Prostate gland (tissue), 2 donors: ENCODE data around the gene PKP4. TPM values are rescaled to one million over a fixed set of nuclear protein-coding genes. Genes with fewer than 3 reads are reported as not detected.
A peak's percentile ranks its signal among the peaks of the same experiment; 100 is the strongest.

ENCODE experiments used
- DNase-seq: peaks from one replicate; pipeline ENCODE4 v3.0.0-alpha.2; 2019; ENCODE audit warnings: low spot score
- H3K27ac ChIP-seq, 2 donors: fragments of 200-600 bp; sonication (generic); 2 replicates each; pipeline ENCODE4 v1.5.1; 2017 to 2019
- H3K27me3 ChIP-seq: fragments of 200-600 bp; sonication (generic); replicated peaks from 2 replicates; pipeline ENCODE4 v1.5.1; 2019; ENCODE audit not compliant: insufficient read depth
- H3K36me3 ChIP-seq, 2 donors: fragments of 200-600 bp; sonication (generic); 1 replicate in 1 of 2; 2 replicates in 1 of 2; pipeline versions ENCODE4 v1.5.1 to v1.8.1; 2017 to 2019
- H3K4me1 ChIP-seq: fragments of 200-600 bp; sonication (generic); replicated peaks from 2 replicates; pipeline ENCODE4 v1.5.1; 2019
- H3K4me3 ChIP-seq, 2 donors: fragments of 200-600 bp; sonication (generic); 2 replicates each; pipeline ENCODE4 v1.5.1; 2017 to 2019
- H3K9me3 ChIP-seq: fragments of 200-600 bp; sonication (generic); 2 replicates; pipeline ENCODE4 v1.5.1; 2017
- POLR2A ChIP-seq: fragments of 450-650 bp; IDR thresholded peaks from one replicate; pipeline ENCODE4 v1.6.1; 2016; ENCODE audit warnings: antibody characterized with exemption, mild to moderate bottlenecking
- POLR2AphosphoS5 ChIP-seq: sonication (generic); formaldehyde crosslinking; IDR thresholded peaks from one replicate; pipeline ENCODE4 v1.6.1; 2017; ENCODE audit warnings: antibody characterized with exemption
- WGBS: methylation state at CpG from one replicate; pipeline ENCODE4 v1.1.5; 2018; 5-methylcytosine and 5-hydroxymethylcytosine counted together
- intact Hi-C: fragments of 100-400 bp; cut with DNase I; formaldehyde crosslinking; loops from one replicate; pipeline ENCODE4 v1.14.2; 2022
- total RNA-seq, 2 donors: library from RNA; depleted of rRNA; stranded (reverse); fragments of >200 nt; gene quantifications; one replicate each; pipeline ENCODE4 v1.1.0, GENCODE V29; 2016
- TF ChIP-seq, protein P1 (sequence below), 4 experiments: fragments of 200-600 bp in 2 of 4; fragments of 450-650 bp in 2 of 4; sonication (generic) in 2 of 4; IDR thresholded peaks; 1 replicate in 3 of 4; 2 replicates in 1 of 4; pipeline ENCODE4 v1.5.1; 2016 to 2019; ENCODE audit warnings: antibody characterized with exemption in 4 of 4, mild to moderate bottlenecking in 2 of 4, moderate library complexity in 2 of 4

The PKP4 gene, protein sequence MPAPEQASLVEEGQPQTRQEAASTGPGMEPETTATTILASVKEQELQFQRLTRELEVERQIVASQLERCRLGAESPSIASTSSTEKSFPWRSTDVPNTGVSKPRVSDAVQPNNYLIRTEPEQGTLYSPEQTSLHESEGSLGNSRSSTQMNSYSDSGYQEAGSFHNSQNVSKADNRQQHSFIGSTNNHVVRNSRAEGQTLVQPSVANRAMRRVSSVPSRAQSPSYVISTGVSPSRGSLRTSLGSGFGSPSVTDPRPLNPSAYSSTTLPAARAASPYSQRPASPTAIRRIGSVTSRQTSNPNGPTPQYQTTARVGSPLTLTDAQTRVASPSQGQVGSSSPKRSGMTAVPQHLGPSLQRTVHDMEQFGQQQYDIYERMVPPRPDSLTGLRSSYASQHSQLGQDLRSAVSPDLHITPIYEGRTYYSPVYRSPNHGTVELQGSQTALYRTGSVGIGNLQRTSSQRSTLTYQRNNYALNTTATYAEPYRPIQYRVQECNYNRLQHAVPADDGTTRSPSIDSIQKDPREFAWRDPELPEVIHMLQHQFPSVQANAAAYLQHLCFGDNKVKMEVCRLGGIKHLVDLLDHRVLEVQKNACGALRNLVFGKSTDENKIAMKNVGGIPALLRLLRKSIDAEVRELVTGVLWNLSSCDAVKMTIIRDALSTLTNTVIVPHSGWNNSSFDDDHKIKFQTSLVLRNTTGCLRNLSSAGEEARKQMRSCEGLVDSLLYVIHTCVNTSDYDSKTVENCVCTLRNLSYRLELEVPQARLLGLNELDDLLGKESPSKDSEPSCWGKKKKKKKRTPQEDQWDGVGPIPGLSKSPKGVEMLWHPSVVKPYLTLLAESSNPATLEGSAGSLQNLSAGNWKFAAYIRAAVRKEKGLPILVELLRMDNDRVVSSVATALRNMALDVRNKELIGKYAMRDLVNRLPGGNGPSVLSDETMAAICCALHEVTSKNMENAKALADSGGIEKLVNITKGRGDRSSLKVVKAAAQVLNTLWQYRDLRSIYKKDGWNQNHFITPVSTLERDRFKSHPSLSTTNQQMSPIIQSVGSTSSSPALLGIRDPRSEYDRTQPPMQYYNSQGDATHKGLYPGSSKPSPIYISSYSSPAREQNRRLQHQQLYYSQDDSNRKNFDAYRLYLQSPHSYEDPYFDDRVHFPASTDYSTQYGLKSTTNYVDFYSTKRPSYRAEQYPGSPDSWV
- total RNA-seq, result 10 to 100 TPM; 49.0 to 57.9 TPM

DNA sequence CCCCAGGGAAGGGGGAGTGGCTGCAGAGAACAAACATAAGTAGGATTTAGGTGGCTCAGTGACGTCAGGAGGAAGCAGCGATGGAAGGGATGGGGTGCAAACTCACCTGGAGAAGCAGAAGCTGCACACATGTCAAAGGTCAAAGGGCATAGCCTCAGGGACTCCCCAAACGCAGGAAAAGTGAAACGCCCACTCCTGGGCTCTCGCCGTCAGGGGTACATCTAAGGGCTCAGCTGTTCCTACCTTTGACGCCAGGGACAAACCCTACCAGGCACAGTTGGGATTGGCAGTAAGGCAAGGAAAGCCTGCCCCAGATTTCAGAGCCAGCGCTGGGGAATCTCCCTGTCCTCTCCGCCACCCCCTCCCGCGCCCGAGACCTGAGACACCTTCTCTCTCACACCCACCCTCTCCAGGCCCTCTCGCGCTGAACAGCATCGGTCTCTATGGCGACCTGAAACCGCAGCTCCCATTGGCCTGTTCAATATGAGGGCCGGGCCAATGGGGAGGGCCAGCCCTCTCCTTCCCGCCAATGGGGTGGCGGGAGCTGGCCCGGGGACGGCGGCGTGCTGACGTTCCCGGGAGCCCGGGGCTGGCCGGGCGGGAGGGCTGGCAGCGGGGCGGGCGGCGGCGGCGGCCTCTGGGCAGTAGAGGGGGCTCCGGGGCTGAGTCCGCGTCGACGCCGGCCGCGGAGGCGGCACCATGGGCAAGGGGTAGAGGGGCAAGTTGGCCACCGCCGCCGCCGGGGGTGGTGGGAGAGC, at the start of gene PKP4, which contains the start of gene CCDC148:
PKP4 (plus strand) TSS at position 644 of the 758 bp plus-strand sequence. CDS start 76,233 bp downstream, outside the sequence.
CCDC148 (minus strand) TSS at position 445 of the 758 bp plus-strand sequence; CDS start at position 131, 314 bp downstream.
- Histone ChIP-seq H3K27ac (peak within 1 kb of the TSS; percentile 93 to 94), H3K27me3 (no peaks in the 10 kb centered on the region), H3K9me3 (no peaks in the 10 kb centered on the region), H3K4me1 (no peaks in the 10 kb centered on the region), H3K36me3 (no peaks in the 10 kb centered on the region), H3K4me3 (peak within 1 kb of the TSS; percentile 76 to 94)
- peak; percentile 94 for DNase-seq
- intact Hi-C loops, result loop anchor here (5.0 kb wide), 1 partner anchor 296 kb away; no protein-coding TSS in a partner anchor
- TF ChIP-seq POLR2A, result peak; percentile 79
- TF ChIP-seq POLR2AphosphoS5, result peak; percentile 72
- TF ChIP-seq, protein P1, sequence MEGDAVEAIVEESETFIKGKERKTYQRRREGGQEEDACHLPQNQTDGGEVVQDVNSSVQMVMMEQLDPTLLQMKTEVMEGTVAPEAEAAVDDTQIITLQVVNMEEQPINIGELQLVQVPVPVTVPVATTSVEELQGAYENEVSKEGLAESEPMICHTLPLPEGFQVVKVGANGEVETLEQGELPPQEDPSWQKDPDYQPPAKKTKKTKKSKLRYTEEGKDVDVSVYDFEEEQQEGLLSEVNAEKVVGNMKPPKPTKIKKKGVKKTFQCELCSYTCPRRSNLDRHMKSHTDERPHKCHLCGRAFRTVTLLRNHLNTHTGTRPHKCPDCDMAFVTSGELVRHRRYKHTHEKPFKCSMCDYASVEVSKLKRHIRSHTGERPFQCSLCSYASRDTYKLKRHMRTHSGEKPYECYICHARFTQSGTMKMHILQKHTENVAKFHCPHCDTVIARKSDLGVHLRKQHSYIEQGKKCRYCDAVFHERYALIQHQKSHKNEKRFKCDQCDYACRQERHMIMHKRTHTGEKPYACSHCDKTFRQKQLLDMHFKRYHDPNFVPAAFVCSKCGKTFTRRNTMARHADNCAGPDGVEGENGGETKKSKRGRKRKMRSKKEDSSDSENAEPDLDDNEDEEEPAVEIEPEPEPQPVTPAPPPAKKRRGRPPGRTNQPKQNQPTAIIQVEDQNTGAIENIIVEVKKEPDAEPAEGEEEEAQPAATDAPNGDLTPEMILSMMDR (IDR thresholded peaks at IDR 0.05), result peak in 2 of 4 experiments; percentile 27 to 38
- WGBS, result under 1% methylated on average over 31 of the region's 48 CpGs

DNA sequence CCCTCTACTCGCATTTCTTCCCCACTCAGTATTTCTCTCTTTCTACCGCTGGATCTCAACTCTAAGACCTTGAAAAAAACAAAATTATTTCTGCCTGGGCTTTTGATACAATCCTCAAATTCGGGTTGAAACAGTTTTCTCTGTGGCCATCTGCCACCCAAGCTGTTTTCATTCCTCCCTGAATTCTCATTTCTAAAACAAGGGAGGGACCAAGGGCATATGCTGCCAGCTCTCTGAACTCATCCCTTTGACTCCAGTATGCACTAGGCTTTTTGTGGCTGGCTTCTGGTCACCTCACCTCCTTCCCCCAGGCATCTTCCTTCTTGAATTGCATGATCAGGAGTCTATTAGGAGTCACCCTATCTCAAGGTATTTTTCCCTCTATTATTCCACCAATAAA, 49.7 kb upstream of the PKP4 start:
- 80% methylated on average over 3 of the region's 3 CpGs for WGBS
- H3K9me3 ChIP-seq, result no peaks in the 10 kb centered on the region

DNA sequence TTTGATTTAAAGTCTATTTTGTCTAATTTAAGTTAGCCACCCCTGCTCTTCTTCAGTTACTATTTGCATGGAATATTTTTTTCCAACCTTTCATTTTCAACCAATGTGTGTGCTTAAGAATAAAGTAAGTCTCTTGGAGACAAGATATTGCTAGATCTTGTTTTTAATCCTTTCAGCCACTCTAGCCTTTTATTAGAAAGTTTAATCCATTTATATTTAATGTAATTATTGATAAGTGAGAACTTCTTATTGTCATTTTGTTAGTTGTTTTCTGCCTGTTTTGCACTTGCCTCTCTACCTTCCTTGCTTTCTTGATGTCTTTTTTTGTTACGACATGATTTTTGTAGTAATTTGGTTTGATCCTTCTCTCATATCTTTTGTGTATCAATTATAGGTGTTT, 46.6 kb upstream of the PKP4 start:
- intact Hi-C loops, result no loop called here

More for the DNA sequence above, 49.7 kb upstream of the PKP4 start:
- no peak for DNase-seq
- intact Hi-C loops, result no loop called here
- H3K27ac ChIP-seq, result no peak overlapping the region
- H3K4me3 ChIP-seq, result no peak overlapping the region
- H3K36me3 ChIP-seq, result no peaks in the 10 kb centered on the region
- no peaks in the 10 kb centered on the region for H3K27me3 ChIP-seq
- H3K4me1 ChIP-seq, result no peaks in the 10 kb centered on the region
- TF ChIP-seq POLR2A (no peak), POLR2AphosphoS5 (no peak)
- TF ChIP-seq, protein P1 (IDR thresholded peaks at IDR 0.05), result no peak

DNA sequence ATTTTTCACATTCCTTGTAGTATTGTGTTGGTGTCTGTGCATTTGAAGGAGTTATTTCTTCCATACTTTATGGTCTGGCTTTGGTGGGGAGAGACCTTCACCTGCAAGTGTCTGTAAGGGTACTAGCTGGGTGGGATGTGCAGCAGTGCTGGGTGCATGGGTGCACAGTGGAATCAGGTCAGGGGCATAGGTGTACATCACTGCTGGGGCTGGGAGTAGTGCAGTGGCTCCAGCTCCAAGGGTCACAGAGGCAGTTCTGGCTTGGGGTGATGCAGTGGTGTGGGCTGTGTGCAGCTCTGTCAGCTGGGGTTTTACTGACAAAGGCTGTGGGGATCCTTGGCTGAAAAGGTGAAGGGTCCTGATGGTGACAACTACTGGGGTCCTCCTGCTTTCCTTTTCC, 45.0 kb upstream of the PKP4 start:
- Histone ChIP-seq H3K36me3 (no peaks in the 10 kb centered on the region), H3K27ac (no peak overlapping the region), H3K4me3 (no peak overlapping the region), H3K4me1 (no peaks in the 10 kb centered on the region), H3K9me3 (no peaks in the 10 kb centered on the region), H3K27me3 (no peaks in the 10 kb centered on the region)
- intact Hi-C loops, result no loop called here
- TF ChIP-seq, protein P1 (IDR thresholded peaks at IDR 0.05), result no peak
- TF ChIP-seq POLR2A (no peak), POLR2AphosphoS5 (no peak)
- no peak for DNase-seq

More for the DNA sequence above, 46.6 kb upstream of the PKP4 start:
- 100% methylated on average over 1 of the region's 1 CpG for WGBS
- TF ChIP-seq POLR2A (no peak), POLR2AphosphoS5 (no peak)
- TF ChIP-seq, protein P1 (IDR thresholded peaks at IDR 0.05), result no peak
- Histone ChIP-seq H3K4me1 (no peaks in the 10 kb centered on the region), H3K27ac (no peak overlapping the region), H3K36me3 (no peaks in the 10 kb centered on the region), H3K9me3 (no peaks in the 10 kb centered on the region), H3K27me3 (no peaks in the 10 kb centered on the region), H3K4me3 (no peak overlapping the region)
- DNase-seq, result no peak
